ENCODE data around the gene TMF1. TPM values are rescaled to one million over a fixed set of nuclear protein-coding genes. Genes with fewer than 3 reads are reported as not detected.
A peak's percentile ranks its signal among the peaks of the same experiment; 100 is the strongest.

TMF1 gene, protein sequence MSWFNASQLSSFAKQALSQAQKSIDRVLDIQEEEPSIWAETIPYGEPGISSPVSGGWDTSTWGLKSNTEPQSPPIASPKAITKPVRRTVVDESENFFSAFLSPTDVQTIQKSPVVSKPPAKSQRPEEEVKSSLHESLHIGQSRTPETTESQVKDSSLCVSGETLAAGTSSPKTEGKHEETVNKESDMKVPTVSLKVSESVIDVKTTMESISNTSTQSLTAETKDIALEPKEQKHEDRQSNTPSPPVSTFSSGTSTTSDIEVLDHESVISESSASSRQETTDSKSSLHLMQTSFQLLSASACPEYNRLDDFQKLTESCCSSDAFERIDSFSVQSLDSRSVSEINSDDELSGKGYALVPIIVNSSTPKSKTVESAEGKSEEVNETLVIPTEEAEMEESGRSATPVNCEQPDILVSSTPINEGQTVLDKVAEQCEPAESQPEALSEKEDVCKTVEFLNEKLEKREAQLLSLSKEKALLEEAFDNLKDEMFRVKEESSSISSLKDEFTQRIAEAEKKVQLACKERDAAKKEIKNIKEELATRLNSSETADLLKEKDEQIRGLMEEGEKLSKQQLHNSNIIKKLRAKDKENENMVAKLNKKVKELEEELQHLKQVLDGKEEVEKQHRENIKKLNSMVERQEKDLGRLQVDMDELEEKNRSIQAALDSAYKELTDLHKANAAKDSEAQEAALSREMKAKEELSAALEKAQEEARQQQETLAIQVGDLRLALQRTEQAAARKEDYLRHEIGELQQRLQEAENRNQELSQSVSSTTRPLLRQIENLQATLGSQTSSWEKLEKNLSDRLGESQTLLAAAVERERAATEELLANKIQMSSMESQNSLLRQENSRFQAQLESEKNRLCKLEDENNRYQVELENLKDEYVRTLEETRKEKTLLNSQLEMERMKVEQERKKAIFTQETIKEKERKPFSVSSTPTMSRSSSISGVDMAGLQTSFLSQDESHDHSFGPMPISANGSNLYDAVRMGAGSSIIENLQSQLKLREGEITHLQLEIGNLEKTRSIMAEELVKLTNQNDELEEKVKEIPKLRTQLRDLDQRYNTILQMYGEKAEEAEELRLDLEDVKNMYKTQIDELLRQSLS
- total RNA-seq (10 to 100 TPM; 68.1 to 84.5 TPM), total RNA-seq (204 to 297 reads per million in 2 donors)

DNA sequence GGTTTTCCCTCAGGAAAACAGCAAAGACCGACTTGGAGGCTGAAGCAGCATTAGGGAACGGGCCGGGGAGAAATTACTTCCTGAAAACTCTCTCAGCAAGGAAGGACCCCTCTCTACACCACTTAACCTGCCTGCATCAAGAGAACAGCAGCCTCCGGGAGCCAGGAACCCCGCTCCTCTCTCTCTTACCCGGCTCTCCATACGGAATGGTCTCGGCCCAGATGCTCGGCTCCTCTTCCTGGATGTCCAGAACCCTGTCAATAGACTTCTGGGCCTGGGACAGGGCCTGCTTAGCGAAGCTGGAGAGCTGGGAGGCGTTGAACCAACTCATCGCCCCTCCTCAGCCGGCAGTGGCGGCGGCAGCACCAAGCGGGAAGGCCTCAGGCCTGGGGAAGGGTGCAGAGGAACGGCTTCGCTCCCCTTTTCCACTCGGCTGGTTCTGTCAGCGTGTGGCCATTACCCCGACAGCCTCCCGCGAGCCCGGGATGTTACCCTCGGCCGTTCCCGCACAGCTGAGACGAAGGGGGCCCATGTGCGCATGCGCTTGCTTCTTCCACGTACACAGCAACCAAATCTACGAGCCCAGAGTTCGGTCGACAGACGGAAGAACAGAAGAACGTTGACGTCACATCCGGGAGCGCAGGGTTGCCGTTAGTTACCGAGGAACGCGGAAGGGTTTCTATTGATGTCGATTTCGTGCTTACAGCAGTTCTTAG, at the start of gene TMF1:
Gene TMF1, minus strand, starts transcription at position 578 of the 716 bp plus-strand sequence. Its CDS starts 247 bp downstream, at position 331.
- H3K27ac Mint-ChIP-seq: peak within 1 kb of the TSS; percentile 99
- no peaks in the 10 kb centered on the region for H3K9me3 ChIP-seq (ENCODE audit: control insufficient read depth, low read length, poor library complexity, severe bottlenecking)

DNA sequence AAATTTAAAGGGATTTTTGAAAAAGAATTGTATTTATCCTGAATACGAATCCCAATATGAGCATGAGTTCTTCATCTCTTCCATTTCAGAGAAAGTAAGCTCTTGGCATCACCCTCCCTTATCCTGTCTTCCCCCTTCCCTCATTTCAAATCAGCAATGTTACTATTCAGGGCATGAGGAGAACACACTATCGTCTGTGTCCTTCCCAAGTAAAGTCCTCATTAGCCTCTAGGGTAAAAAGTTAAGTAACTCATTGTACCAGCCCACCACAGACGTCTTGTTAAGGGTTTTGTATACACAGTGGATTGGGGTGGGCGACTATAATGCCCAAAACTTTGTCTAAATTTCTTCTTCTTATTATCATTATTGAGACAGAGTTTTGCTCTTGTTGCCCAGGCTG, 47.4 kb upstream of the TMF1 start:
- peaks cover 51% of the 10 kb centered on the region for H3K4me1 Mint-ChIP-seq
- H3K27ac Mint-ChIP-seq: peak overlapping the region; percentile 75
- DNase-seq: no peak
- peaks cover 7% of the 10 kb centered on the region for H3K36me3 Mint-ChIP-seq (ENCODE audit: low read depth)
- no peaks in the 10 kb centered on the region for H3K9me3 ChIP-seq (ENCODE audit: control insufficient read depth, low read length, poor library complexity, severe bottlenecking)
- no peak for ATAC-seq
- H3K4me3 Mint-ChIP-seq: no peak overlapping the region
- H3K27me3 Mint-ChIP-seq: no peaks in the 10 kb centered on the region

More for the DNA sequence above, at the start of gene TMF1:
- no peaks in the 10 kb centered on the region for H3K27me3 Mint-ChIP-seq
- DNase-seq (peak; percentile 92 to 95 (median 94)), ATAC-seq (peak; percentile 91)
- H3K4me1 Mint-ChIP-seq: peaks cover 35% of the 10 kb centered on the region
- H3K4me3 Mint-ChIP-seq: peak within 1 kb of the TSS; percentile 96
- H3K36me3 Mint-ChIP-seq (ENCODE audit: low read depth): peaks cover 4% of the 10 kb centered on the region

DNA sequence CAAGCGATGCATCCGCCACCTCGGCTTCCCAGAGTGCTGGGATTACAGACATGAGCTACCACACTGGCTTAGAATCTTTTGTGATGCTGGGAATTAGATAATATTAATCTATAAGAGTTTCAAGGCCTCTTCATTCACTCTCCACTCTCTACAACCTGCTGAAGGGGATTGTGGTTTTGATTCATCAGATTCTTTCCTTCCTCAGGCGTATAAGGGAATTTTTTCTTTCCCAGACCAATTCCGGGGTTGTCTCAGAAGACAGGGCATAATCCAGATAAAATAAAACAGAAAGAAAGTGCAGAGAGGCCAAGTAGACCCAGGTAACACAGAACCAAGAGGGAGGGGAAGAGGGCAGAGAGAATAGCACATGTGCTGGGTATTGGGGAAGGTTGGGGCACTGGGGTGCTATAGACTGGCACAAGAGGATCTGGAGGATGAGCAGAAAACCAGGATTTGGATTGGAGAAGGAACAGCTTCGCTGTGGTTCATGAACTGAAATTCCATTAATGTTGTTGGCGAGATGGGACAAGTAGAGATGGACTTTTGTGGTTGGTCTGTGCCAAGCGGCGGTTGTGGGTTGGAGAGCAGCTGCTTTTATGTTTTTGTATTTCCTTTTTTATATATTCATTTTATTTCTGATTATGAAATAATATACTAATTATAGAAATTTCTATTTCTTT, 45.4 kb upstream of the TMF1 start:
- H3K9me3 ChIP-seq (ENCODE audit: control insufficient read depth, low read length, poor library complexity, severe bottlenecking): no peaks in the 10 kb centered on the region
- ATAC-seq (no peak), DNase-seq (no peak)
- peaks cover 3% of the 10 kb centered on the region for H3K36me3 Mint-ChIP-seq (ENCODE audit: low read depth)
- peak overlapping the region; percentile 97 for H3K27ac Mint-ChIP-seq
- H3K4me1 Mint-ChIP-seq: peaks cover 55% of the 10 kb centered on the region
- H3K4me3 Mint-ChIP-seq: peak overlapping the region; percentile 66
- no peaks in the 10 kb centered on the region for H3K27me3 Mint-ChIP-seq

DNA sequence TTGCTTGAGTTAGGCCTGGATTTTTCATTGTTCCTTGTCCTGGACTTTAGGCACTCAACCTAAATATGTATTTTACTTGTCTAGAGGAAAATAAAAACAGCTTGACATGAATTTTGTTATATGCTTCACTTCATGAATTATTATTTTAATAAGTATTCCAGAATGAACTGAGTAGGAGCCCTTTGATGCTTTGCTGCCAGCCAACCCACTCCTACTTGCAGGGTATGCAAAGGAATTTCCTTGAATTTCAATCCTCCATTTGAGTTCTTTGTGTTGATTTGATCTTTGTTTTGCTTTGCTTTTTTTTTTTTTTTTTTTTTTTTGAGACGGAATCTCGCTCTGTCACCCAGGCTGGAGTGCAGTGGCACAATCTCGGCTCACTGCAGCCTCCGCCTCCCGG, 44.2 kb upstream of the TMF1 start:
- H3K4me1 Mint-ChIP-seq: peaks cover 61% of the 10 kb centered on the region
- peak overlapping the region; percentile 83 for H3K4me3 Mint-ChIP-seq
- DNase-seq: no peak
- no peaks in the 10 kb centered on the region for H3K9me3 ChIP-seq (ENCODE audit: control insufficient read depth, low read length, poor library complexity, severe bottlenecking)
- H3K27me3 Mint-ChIP-seq: no peaks in the 10 kb centered on the region
- ATAC-seq: no peak
- H3K27ac Mint-ChIP-seq: peak overlapping the region; percentile 97
- peaks cover 3% of the 10 kb centered on the region for H3K36me3 Mint-ChIP-seq (ENCODE audit: low read depth)

DNA sequence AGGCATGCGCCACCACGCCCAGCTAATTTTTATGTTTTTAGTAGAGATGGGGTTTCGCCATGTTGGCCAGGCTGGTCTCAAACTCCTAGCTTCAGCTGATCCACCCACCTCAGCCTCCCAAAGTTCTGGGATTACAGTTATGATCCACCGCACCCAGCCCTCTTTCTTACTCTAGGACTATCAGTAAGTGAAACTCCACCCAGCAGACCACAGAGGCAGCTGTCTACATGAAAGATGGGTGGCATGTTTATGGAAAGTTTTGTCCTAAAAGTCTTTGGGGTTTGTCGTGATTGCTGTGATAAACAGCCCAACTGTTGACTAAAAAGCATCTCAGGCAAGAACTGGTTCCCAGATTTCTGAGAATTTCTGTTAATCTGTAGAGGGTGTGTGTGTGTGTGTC, 43.5 kb upstream of the TMF1 start:
- peak overlapping the region; percentile 83 for H3K4me3 Mint-ChIP-seq
- peak overlapping the region; percentile 97 for H3K27ac Mint-ChIP-seq
- no peaks in the 10 kb centered on the region for H3K9me3 ChIP-seq (ENCODE audit: control insufficient read depth, low read length, poor library complexity, severe bottlenecking)
- H3K4me1 Mint-ChIP-seq: peaks cover 64% of the 10 kb centered on the region
- peaks cover 3% of the 10 kb centered on the region for H3K36me3 Mint-ChIP-seq (ENCODE audit: low read depth)
- H3K27me3 Mint-ChIP-seq: no peaks in the 10 kb centered on the region
- no peak for DNase-seq
- ATAC-seq: no peak

DNA sequence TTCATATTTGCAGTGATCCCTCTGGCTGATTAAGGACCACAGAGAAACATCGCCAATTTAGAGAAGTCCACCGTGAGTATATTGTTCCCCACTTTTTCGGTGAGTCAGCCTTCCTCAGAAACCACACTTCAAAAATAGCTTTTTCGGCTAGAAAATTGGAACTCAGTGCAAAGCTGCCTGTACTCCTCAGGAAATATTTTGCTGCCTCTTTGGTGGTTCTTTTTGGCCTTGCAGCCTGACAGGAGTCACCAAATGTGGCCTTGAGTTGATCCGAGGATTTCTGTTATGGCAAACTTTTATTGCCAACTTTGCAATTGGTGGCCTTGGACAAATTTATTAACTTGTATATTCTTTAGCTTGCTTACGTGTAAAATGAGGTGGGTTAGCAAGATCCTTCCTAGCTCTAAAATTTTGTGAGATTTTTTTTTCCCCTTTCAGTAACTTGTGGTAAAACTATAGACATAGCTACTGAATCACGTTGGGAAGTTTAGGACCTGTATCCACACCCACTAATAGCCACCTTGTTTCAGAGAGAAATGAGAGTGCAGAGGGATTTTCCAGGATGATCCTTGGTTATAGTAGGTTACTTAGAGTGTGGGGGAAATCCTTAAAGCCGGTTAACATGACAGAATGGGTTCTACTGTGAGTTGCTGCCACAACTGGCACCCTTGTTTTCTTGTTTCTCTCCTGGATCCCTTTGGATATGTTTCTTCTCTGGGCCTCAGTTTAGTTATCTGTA, 42.5 kb upstream of the TMF1 start:
- peaks cover 3% of the 10 kb centered on the region for H3K36me3 Mint-ChIP-seq (ENCODE audit: low read depth)
- peaks cover 68% of the 10 kb centered on the region for H3K4me1 Mint-ChIP-seq
- peak overlapping the region; percentile 90 for H3K4me3 Mint-ChIP-seq
- ATAC-seq (peak; percentile 2), DNase-seq (no peak)
- no peaks in the 10 kb centered on the region for H3K27me3 Mint-ChIP-seq
- H3K9me3 ChIP-seq (ENCODE audit: control insufficient read depth, low read length, poor library complexity, severe bottlenecking): no peaks in the 10 kb centered on the region
- peak overlapping the region; percentile 97 for H3K27ac Mint-ChIP-seq

DNA sequence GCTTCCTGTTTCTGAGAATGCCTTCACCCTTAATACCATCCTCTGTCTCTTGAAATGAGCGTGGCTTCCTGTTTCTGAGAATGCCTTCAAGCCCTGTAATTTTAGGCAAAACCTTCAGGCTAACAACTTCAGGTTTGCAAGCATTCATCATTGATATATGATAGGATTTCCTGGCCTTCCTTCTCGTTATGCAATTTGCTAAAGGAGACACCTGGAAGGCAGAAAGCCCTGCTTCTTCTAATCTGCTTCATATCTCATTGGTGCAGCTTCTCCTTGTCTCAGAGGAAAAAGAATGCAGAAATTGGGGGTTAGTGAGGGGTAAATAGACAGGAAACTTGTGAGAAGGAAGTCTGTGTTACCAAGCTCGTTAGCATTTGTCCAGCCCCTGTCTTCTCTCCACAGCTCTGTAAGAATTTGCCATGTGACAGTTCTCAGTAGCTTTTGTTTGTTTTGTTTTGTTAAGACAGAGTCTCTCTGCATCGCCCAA, 39.9 kb upstream of the TMF1 start:
- Mint-ChIP-seq H3K27ac (peak overlapping the region; percentile 97), H3K4me1 (peaks cover 69% of the 10 kb centered on the region), H3K27me3 (no peaks in the 10 kb centered on the region), H3K4me3 (peak overlapping the region; percentile 90), H3K36me3 (ENCODE audit: low read depth) (peaks cover 4% of the 10 kb centered on the region)
- DNase-seq (no peak), ATAC-seq (peak; percentile 71)
- no peaks in the 10 kb centered on the region for H3K9me3 ChIP-seq (ENCODE audit: control insufficient read depth, low read length, poor library complexity, severe bottlenecking)

DNA sequence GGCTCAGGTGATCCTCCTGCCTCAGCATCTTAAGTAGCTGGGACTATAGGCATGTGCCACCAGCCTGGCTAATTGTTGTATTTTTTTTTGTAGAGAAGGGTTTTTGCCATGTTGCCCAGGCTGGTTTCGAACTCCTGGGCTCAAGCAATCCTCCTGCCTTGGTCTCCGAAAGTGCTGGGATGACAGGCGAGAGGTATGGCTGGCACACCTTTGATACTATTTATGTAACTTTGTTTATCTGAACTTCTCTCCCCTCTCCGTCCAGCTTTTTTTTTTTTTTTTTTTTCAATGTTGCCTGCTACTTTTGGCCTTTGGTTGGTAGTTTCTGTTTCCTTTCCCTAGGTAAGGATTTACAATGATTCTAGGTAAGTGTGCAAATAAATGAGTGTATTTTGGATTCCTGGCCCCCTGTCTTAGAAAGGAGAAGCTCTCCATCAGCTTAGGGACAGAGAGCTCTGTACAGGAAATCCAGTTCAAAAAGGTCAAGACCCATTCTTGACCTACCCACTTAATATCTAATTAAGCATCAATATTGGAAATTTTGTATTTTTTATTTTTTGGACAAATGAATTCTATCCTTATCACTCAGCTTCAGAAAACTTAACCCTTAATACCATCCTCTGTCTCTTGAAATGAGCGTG, 39.4 kb upstream of the TMF1 start:
- H3K9me3 ChIP-seq (ENCODE audit: control insufficient read depth, low read length, poor library complexity, severe bottlenecking): no peaks in the 10 kb centered on the region
- Mint-ChIP-seq H3K4me3 (peak overlapping the region; percentile 90), H3K27me3 (no peaks in the 10 kb centered on the region), H3K27ac (peak overlapping the region; percentile 97), H3K4me1 (peaks cover 69% of the 10 kb centered on the region), H3K36me3 (ENCODE audit: low read depth) (peaks cover 4% of the 10 kb centered on the region)
- no peak for DNase-seq
- no peak for ATAC-seq

DNA sequence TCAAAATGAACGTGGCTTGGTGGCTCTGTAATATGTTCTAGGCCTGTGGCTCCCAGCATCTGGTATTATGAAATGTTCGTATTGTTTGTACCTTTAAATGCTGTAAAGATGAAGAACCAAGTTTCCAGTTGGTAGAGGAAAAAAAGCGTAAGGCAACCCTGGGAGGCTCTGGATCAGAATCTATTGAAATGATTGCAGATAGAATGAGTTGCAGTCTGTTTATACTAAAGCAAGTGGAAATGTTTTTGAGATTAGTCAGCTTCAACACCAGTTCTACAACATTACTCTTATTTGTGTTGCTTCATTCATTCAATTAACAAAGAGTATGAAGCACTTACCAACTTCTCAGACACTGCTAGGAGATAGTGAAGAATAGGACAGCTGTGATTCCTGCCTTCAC, 37.9 kb upstream of the TMF1 start:
- Mint-ChIP-seq H3K27ac (peak overlapping the region; percentile 97), H3K4me3 (peak overlapping the region; percentile 90), H3K36me3 (ENCODE audit: low read depth) (peaks cover 4% of the 10 kb centered on the region), H3K4me1 (peaks cover 63% of the 10 kb centered on the region), H3K27me3 (no peaks in the 10 kb centered on the region)
- ATAC-seq (no peak), DNase-seq (no peak)
- H3K9me3 ChIP-seq (ENCODE audit: control insufficient read depth, low read length, poor library complexity, severe bottlenecking): no peaks in the 10 kb centered on the region

DNA sequence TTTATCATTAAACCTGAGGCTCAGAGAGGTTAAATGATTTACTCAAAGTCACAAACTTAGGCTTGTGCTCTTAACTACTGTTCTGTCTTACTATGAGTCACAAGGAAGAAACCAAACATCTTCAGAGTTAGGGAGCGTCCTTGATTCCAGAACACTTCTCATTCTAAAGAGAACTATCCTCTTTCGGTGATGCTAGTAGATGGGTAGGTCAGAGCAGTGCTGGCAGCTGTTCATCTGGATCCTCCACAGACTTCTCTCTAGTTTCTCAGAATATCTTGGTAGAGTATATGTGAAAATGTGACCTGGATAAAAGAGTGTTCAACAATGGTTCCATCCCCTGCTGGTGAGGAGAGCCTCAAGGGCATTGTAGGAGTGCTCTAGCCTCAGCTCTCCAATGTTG, 35.9 kb upstream of the TMF1 start:
- H3K9me3 ChIP-seq (ENCODE audit: control insufficient read depth, low read length, poor library complexity, severe bottlenecking): no peaks in the 10 kb centered on the region
- peak overlapping the region; percentile 92 for H3K4me3 Mint-ChIP-seq
- no peak for DNase-seq
- ATAC-seq: no peak
- peak overlapping the region; percentile 97 for H3K27ac Mint-ChIP-seq
- H3K27me3 Mint-ChIP-seq: no peaks in the 10 kb centered on the region
- H3K36me3 Mint-ChIP-seq (ENCODE audit: low read depth): peaks cover 4% of the 10 kb centered on the region
- peaks cover 60% of the 10 kb centered on the region for H3K4me1 Mint-ChIP-seq

DNA sequence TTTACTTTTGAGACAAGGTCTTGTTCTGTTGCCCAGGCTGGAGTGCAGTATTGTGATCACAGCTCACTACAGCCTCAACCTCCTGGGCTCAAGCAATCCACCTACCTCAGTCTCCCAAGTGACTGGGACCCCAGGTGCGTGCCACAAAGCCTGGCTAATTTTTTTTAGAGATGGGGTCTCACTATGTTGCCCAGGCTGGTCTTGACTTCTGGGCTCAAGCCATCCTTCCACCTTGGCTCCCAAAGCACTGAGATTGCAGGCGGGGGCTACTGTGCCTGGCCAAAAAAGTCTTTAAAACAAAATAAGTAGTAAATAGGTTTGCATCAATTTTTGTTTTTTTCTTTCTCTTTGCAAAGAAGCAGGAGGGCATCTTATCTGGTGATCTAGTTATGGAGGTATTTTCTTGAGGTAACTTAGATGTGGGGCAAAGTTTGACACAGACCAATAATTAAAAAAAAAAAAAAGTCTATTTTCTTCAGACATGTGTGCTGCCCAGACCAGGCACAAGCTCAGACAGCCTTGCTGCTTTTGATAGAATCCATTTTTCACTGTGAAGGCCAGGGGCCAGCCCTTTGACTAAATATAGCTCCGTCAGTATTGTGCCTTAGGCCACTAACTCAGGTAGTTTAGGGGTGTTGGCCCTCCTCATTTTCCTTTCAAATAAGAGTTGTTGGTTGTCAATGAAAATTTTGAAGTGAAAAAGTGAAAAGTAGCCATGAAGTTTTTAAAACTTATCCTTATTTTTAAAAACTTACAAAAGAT, 35.1 kb upstream of the TMF1 start:
- Mint-ChIP-seq H3K4me3 (peak overlapping the region; percentile 96), H3K27me3 (no peaks in the 10 kb centered on the region), H3K27ac (peak overlapping the region; percentile 97), H3K36me3 (ENCODE audit: low read depth) (peaks cover 4% of the 10 kb centered on the region), H3K4me1 (peaks cover 60% of the 10 kb centered on the region)
- no peak for DNase-seq
- H3K9me3 ChIP-seq (ENCODE audit: control insufficient read depth, low read length, poor library complexity, severe bottlenecking): no peaks in the 10 kb centered on the region
- ATAC-seq: no peak
